ENCODE results near the gene CREB5. TPM values are rescaled to one million over a fixed set of nuclear protein-coding genes. Genes with fewer than 3 reads are reported as not detected.
"Not testable (repeated sequence)": the region's sequence is repeated elsewhere in the genome, so short reads cannot be mapped to it uniquely, and the experiment has no call there.

The CREB5 gene
- total RNA-seq, 4 donors from 2014 or later: 16.8 to 22.4 (median 20.9) TPM

DNA sequence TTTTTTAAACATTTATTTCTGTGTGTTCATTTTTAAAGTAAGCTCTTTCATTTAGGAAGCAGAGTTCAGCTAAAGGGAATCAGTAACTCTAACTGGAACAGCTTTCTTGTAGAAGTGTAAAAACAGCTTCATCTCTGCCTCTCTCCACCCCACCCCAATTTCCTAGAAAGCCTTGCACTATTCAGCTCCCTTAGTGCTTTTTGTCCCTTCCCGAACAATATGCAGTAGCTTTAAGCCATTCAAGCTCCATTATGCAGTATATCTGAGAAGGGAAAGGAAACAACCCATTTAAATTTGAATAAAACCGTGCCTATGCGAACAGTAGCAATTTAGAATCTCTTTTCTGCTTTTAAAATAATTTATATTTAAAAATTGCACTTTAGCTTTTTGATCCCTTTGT, 411.3 kb downstream of the CREB5 start:
- peaks cover 0 to 25% (median 0%) of the 10 kb centered on the region in 3 donors for H3K36me3 ChIP-seq
- DNase-seq (ENCODE audit: low spot score in 2 of 2): no peak
- TF ChIP-seq EP300 (IDR thresholded peaks at IDR 0.05): no peak
- no peak for TF ChIP-seq POLR2A (IDR thresholded peaks at IDR 0.05)
- TF ChIP-seq, protein P1, sequence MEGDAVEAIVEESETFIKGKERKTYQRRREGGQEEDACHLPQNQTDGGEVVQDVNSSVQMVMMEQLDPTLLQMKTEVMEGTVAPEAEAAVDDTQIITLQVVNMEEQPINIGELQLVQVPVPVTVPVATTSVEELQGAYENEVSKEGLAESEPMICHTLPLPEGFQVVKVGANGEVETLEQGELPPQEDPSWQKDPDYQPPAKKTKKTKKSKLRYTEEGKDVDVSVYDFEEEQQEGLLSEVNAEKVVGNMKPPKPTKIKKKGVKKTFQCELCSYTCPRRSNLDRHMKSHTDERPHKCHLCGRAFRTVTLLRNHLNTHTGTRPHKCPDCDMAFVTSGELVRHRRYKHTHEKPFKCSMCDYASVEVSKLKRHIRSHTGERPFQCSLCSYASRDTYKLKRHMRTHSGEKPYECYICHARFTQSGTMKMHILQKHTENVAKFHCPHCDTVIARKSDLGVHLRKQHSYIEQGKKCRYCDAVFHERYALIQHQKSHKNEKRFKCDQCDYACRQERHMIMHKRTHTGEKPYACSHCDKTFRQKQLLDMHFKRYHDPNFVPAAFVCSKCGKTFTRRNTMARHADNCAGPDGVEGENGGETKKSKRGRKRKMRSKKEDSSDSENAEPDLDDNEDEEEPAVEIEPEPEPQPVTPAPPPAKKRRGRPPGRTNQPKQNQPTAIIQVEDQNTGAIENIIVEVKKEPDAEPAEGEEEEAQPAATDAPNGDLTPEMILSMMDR (IDR thresholded peaks at IDR 0.05): no peak
- H3K27me3 ChIP-seq: no peaks in the 10 kb centered on the region
- WGBS, 2 donors: 83 to 84% methylated on average over 3 of the region's 3 CpGs
- no peak overlapping the region for H3K27ac ChIP-seq
- H3K4me1 ChIP-seq: no peaks in the 10 kb centered on the region
- no peak overlapping the region for H3K4me3 ChIP-seq
- no peaks in the 10 kb centered on the region for H3K9me3 ChIP-seq

- not testable (repeated sequence) for H3K27me3 ChIP-seq; H3K4me1 ChIP-seq; H3K9me3 ChIP-seq; H3K27ac ChIP-seq; DNase-seq (ENCODE audit: low spot score in 2 of 2); H3K4me3 ChIP-seq
- H3K36me3 ChIP-seq: peaks cover 0 to 11% (median 0%) of the 10 kb centered on the region in 3 donors
- WGBS, 2 donors: 89% methylated on average over 8 of the region's 8 CpGs
Observed at GRCh38 chr7:28825817-28826448, 413.6 kb downstream of the CREB5 start.

DNA sequence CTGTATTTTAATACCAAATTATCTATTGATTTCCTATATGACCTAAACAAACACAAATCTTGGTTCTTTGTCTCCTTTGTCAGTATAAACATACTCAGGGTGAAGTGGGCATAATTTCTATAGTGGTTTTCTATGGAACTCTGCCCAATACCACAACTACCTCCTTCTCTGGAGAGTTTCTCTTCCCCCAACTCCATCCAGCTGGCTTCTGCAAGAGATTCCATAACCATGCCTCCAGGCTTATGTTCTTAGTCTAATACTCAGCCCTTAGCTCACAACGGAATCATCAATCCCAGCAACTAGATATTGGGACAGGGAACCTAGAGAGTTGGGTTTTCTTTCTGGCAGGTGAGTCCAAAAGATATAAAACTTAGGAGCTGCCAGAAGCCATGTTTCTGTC, 418.5 kb downstream of the CREB5 start:
- Histone ChIP-seq H3K27me3 (no peaks in the 10 kb centered on the region), H3K9me3 (no peaks in the 10 kb centered on the region), H3K4me3 (no peak overlapping the region), H3K27ac (no peak overlapping the region), H3K36me3 (no peaks in the 10 kb centered on the region), H3K4me1 (no peaks in the 10 kb centered on the region)
- no peak for TF ChIP-seq POLR2A (IDR thresholded peaks at IDR 0.05)
- TF ChIP-seq EP300 (IDR thresholded peaks at IDR 0.05): no peak
- TF ChIP-seq, protein P1 (IDR thresholded peaks at IDR 0.05): no peak
- no peak for DNase-seq (ENCODE audit: low spot score in 2 of 2)
- WGBS, 2 donors: 33 to 61% methylated on average over 1 of the region's 1 CpG

- no peak for TF ChIP-seq EP300 (IDR thresholded peaks at IDR 0.05)
- TF ChIP-seq, protein P1 (IDR thresholded peaks at IDR 0.05): no peak
- TF ChIP-seq POLR2A (IDR thresholded peaks at IDR 0.05): no peak
- 82 to 100% methylated on average over 3 of the region's 3 CpGs for WGBS, 2 donors
- Histone ChIP-seq H3K36me3 (no peaks in the 10 kb centered on the region), H3K4me1 (no peaks in the 10 kb centered on the region), H3K27me3 (no peaks in the 10 kb centered on the region), H3K4me3 (no peak overlapping the region), H3K27ac (no peak overlapping the region), H3K9me3 (no peaks in the 10 kb centered on the region)
- DNase-seq (ENCODE audit: low spot score in 2 of 2): no peak
Observed at GRCh38 chr7:28832669-28833068, 420.4 kb downstream of the CREB5 start.

DNA sequence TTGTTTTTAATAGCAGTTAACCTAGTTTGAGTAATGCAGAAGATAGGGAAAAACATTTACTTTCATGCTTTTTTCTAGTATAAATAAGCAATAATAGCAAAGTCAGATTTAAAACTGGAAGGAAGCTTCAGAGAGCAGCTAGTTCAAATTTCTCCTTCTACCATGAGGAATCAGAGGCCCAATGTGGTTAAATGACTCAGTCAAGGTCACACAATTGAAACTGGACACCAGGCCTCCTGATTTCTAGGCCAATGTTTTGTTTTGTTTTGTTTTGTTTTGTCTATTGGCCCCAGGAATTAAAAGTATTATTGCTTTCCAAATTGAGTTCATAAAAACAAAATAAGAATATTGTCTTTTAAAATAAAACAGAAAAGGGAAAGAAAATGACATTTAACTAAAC, 423.5 kb downstream of the CREB5 start:
- TF ChIP-seq, protein P1 (IDR thresholded peaks at IDR 0.05): no peak
- no peak for TF ChIP-seq EP300 (IDR thresholded peaks at IDR 0.05)
- no peak for TF ChIP-seq POLR2A (IDR thresholded peaks at IDR 0.05)
- no peaks in the 10 kb centered on the region for H3K27me3 ChIP-seq
- H3K27ac ChIP-seq: no peak overlapping the region
- H3K4me1 ChIP-seq: no peaks in the 10 kb centered on the region
- H3K9me3 ChIP-seq: no peaks in the 10 kb centered on the region
- no peak overlapping the region for H3K4me3 ChIP-seq
- no peaks in the 10 kb centered on the region for H3K36me3 ChIP-seq
- DNase-seq (ENCODE audit: low spot score in 2 of 2): no peak

GRCh38 chr7:28836716-28837115, 424.4 kb downstream of the CREB5 start:
- DNase-seq (ENCODE audit: low spot score in 2 of 2): no peak
- TF ChIP-seq POLR2A (IDR thresholded peaks at IDR 0.05) (no peak), EP300 (IDR thresholded peaks at IDR 0.05) (no peak)
- TF ChIP-seq, protein P1 (IDR thresholded peaks at IDR 0.05): no peak
- no peaks in the 10 kb centered on the region for H3K9me3 ChIP-seq
- H3K36me3 ChIP-seq: no peaks in the 10 kb centered on the region
- no peak overlapping the region for H3K27ac ChIP-seq
- no peaks in the 10 kb centered on the region for H3K27me3 ChIP-seq
- 59 to 66% methylated on average over 3 of the region's 3 CpGs for WGBS, 2 donors
- H3K4me3 ChIP-seq: no peak overlapping the region
- no peaks in the 10 kb centered on the region for H3K4me1 ChIP-seq
